Liver (tissue), 9 donors: ENCODE results near the gene RPL31. TPM values are rescaled to one million over a fixed set of nuclear protein-coding genes. Genes with fewer than 3 reads are reported as not detected.

Experiments
- DNase-seq: peaks from one replicate; pipeline ENCODE4 v3.0.0-alpha.2; 2017; ENCODE audit warnings: low spot score
- H3K27ac ChIP-seq, 2 donors: one replicate each; pipeline ENCODE4 v1.7.0; 2013; ENCODE audit warnings: inconsistent platforms in 2 of 2, low read length in 2 of 2, control low read depth in 1 of 2, low read depth in 1 of 2, mild to moderate bottlenecking in 1 of 2
- H3K27me3 ChIP-seq, 4 donors: one replicate each; pipeline versions ENCODE4 v1.6.1 to v1.7.0; 2013; ENCODE audit warnings: low read length in 3 of 4, inconsistent platforms in 1 of 4, mild to moderate bottlenecking in 1 of 4, moderate library complexity in 1 of 4; ENCODE audit not compliant: control insufficient read depth in 4 of 4, insufficient read depth in 4 of 4
- H3K36me3 ChIP-seq, 4 donors: one replicate each; pipeline versions ENCODE4 v1.6.1 to v1.7.0; 2013; ENCODE audit warnings: low read length in 3 of 4, mild to moderate bottlenecking in 3 of 4, low read depth in 1 of 4, moderate library complexity in 1 of 4; ENCODE audit not compliant: control insufficient read depth in 4 of 4, insufficient read depth in 3 of 4
- H3K4me1 ChIP-seq, 4 donors: one replicate each; pipeline versions ENCODE4 v1.6.1 to v1.7.0; 2013; ENCODE audit warnings: low read length in 3 of 4, mild to moderate bottlenecking in 3 of 4, moderate library complexity in 1 of 4; ENCODE audit not compliant: control insufficient read depth in 4 of 4, insufficient read depth in 4 of 4
- H3K4me3 ChIP-seq, 3 donors: one replicate each; pipeline versions ENCODE4 v1.6.1 to v1.7.0; 2013; ENCODE audit warnings: low read length in 3 of 3, control low read depth in 1 of 3, low read depth in 1 of 3, mild to moderate bottlenecking in 1 of 3
- H3K9ac ChIP-seq, 2 donors: one replicate each; pipeline ENCODE4 v1.7.0; 2013; ENCODE audit warnings: low read length in 2 of 2, mild to moderate bottlenecking in 2 of 2, moderate library complexity in 2 of 2, control low read depth in 1 of 2, low read depth in 1 of 2
- H3K9me3 ChIP-seq, 4 donors: one replicate each; pipeline versions ENCODE4 v1.6.1 to v1.7.0; 2013; ENCODE audit warnings: low read length in 3 of 4; ENCODE audit not compliant: control insufficient read depth in 4 of 4
- EGR1 ChIP-seq, 2 donors: IDR thresholded peaks; 2 replicates each; pipeline ENCODE4 v1.6.1; 2016 to 2018; ENCODE audit warnings: antibody characterized with exemption in 2 of 2, low read depth in 2 of 2
- FOXA1 ChIP-seq: IDR thresholded peaks from 2 replicates; pipeline ENCODE4 v1.6.1; 2016; ENCODE audit warnings: antibody characterized with exemption
- FOXA2 ChIP-seq: IDR thresholded peaks from 2 replicates; pipeline ENCODE4 v1.6.1; 2016; ENCODE audit warnings: antibody characterized with exemption
- GABPA ChIP-seq, 2 donors: IDR thresholded peaks in 1 of 2; conservative IDR thresholded peaks in 1 of 2; 2 replicates each; pipeline ENCODE4 v1.6.1; 2016; ENCODE audit warnings: antibody characterized with exemption in 2 of 2, mild to moderate bottlenecking in 1 of 2, moderate library complexity in 1 of 2
- HNF4A ChIP-seq, 2 donors: conservative IDR thresholded peaks; 2 replicates each; pipeline ENCODE4 v1.6.1; 2016; ENCODE audit warnings: antibody characterized with exemption in 2 of 2, mild to moderate bottlenecking in 2 of 2
- HNF4G ChIP-seq: IDR thresholded peaks from 2 replicates; pipeline ENCODE4 v1.6.1; 2016; ENCODE audit warnings: antibody characterized with exemption
- JUND ChIP-seq, 2 donors: IDR thresholded peaks; 2 replicates each; pipeline ENCODE4 v1.6.1; 2016; ENCODE audit warnings: antibody characterized with exemption in 2 of 2
- NR2F2 ChIP-seq: IDR thresholded peaks from 2 replicates; pipeline ENCODE4 v1.6.1; 2016; ENCODE audit warnings: antibody characterized with exemption
- RAD21 ChIP-seq, 2 donors: IDR thresholded peaks; 2 replicates each; pipeline ENCODE4 v1.6.1; 2016; ENCODE audit warnings: antibody characterized with exemption in 2 of 2, mild to moderate bottlenecking in 2 of 2
- RXRA ChIP-seq, 2 donors: IDR thresholded peaks; 2 replicates each; pipeline ENCODE4 v1.6.1; 2017 to 2018; ENCODE audit warnings: antibody characterized with exemption in 2 of 2, mild to moderate bottlenecking in 1 of 2
- SP1 ChIP-seq: IDR thresholded peaks from 2 replicates; pipeline ENCODE4 v1.6.1; 2018; ENCODE audit warnings: antibody characterized with exemption, mild to moderate bottlenecking
- TAF1 ChIP-seq: conservative IDR thresholded peaks from 2 replicates; pipeline ENCODE4 v1.6.1; 2016; ENCODE audit warnings: antibody characterized with exemption, mild to moderate bottlenecking
- YY1 ChIP-seq: IDR thresholded peaks from 2 replicates; pipeline ENCODE4 v1.6.1; 2016; ENCODE audit warnings: antibody characterized with exemption, mild to moderate bottlenecking
- WGBS: extraction: QIAGEN DNeasy Blood & Tissue Kit; methylation state at CpG from one replicate; pipeline ENCODE4 v1.1.7; 2013; 5-methylcytosine and 5-hydroxymethylcytosine counted together
- polyA plus RNA-seq, 2 donors: library from polyadenylated mRNA; stranded (reverse) in 1 of 2; unstranded in 1 of 2; fragments of 200-250 nt in 1 of 2; fragments of >200 nt in 1 of 2; fragmentation: Nextera tagmentation in 1 of 2; extraction: Ambion mirVana in 1 of 2; gene quantifications; one replicate each; pipeline versions ENCODE4 v1.2.1 to v1.2.3, GENCODE V29; 2013 to 2015
- total RNA-seq, 2 donors: library from RNA; depleted of rRNA; stranded (reverse); fragments of >200 nt; gene quantifications; one replicate each; pipeline ENCODE4 v1.2.3, GENCODE V29; 2014
- TF ChIP-seq, protein P1 (sequence below): IDR thresholded peaks from 2 replicates; pipeline ENCODE4 v1.6.1; 2016; ENCODE audit warnings: antibody characterized with exemption, mild to moderate bottlenecking
- TF ChIP-seq, protein P2 (sequence below): IDR thresholded peaks from 2 replicates; pipeline ENCODE4 v1.6.1; 2016; ENCODE audit warnings: antibody characterized with exemption
- TF ChIP-seq, protein P3 (sequence below): fragments of 150-350 bp; IDR thresholded peaks from 2 replicates; pipeline ENCODE4 v1.5.1; 2017; ENCODE audit warnings: improper control_type of control experiment, low read depth, low read length; ENCODE audit not compliant: missing input control
- donor health status: healthy.
- donor health status: healthy.
- donor health status: healthy.
- donor health status: healthy.
- donor health status: healthy.

Gene RPL31
- total and polyA plus RNA-seq, 4 donors, result 220 to 1,995 (median 581) TPM

DNA sequence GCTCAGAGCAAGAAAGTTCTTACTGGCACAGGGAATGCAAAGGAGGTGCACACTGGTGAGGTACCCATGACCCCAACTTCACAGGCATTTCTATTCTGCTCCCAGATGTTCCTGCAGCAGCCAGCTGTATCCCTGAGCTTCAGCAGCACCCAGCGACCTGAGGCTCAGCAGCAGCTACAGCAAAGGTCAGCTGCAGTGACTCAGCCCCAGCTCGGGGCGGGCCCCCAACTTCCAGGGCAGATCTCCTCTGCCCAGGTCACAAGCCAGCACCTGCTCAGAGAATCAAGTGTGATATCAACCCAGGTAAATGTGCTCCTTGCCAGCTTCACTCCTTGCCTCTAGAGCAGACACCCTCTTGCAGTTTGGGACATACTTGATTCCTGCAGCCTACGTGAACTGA, 14.1 kb upstream of the RPL31 start:
- 97% methylated on average over 4 of the region's 4 CpGs for WGBS
- Histone ChIP-seq H3K27ac (no peak overlapping the region), H3K9ac (no peak overlapping the region), H3K27me3 (no peaks in the 10 kb centered on the region), H3K4me1 (peaks cover 0 to 4% (median 0%) of the 10 kb centered on the region in 4 donors), H3K9me3 (no peaks in the 10 kb centered on the region), H3K4me3 (no peak overlapping the region), H3K36me3 (peaks cover 0 to 15% (median 1%) of the 10 kb centered on the region in 4 donors)
- no peak for TF ChIP-seq NR2F2
- TF ChIP-seq, protein P1, sequence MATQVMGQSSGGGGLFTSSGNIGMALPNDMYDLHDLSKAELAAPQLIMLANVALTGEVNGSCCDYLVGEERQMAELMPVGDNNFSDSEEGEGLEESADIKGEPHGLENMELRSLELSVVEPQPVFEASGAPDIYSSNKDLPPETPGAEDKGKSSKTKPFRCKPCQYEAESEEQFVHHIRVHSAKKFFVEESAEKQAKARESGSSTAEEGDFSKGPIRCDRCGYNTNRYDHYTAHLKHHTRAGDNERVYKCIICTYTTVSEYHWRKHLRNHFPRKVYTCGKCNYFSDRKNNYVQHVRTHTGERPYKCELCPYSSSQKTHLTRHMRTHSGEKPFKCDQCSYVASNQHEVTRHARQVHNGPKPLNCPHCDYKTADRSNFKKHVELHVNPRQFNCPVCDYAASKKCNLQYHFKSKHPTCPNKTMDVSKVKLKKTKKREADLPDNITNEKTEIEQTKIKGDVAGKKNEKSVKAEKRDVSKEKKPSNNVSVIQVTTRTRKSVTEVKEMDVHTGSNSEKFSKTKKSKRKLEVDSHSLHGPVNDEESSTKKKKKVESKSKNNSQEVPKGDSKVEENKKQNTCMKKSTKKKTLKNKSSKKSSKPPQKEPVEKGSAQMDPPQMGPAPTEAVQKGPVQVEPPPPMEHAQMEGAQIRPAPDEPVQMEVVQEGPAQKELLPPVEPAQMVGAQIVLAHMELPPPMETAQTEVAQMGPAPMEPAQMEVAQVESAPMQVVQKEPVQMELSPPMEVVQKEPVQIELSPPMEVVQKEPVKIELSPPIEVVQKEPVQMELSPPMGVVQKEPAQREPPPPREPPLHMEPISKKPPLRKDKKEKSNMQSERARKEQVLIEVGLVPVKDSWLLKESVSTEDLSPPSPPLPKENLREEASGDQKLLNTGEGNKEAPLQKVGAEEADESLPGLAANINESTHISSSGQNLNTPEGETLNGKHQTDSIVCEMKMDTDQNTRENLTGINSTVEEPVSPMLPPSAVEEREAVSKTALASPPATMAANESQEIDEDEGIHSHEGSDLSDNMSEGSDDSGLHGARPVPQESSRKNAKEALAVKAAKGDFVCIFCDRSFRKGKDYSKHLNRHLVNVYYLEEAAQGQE, result no peak
- TF ChIP-seq RAD21 (IDR thresholded peaks at IDR 0.05), result no peak
- TF ChIP-seq EGR1 (IDR thresholded peaks at IDR 0.05; ENCODE audit: low read depth in 2 of 2), result no peak
- no peak for TF ChIP-seq TAF1
- no peak for TF ChIP-seq JUND (IDR thresholded peaks at IDR 0.05)
- TF ChIP-seq YY1, result no peak
- TF ChIP-seq FOXA1, result no peak
- TF ChIP-seq, protein P2, sequence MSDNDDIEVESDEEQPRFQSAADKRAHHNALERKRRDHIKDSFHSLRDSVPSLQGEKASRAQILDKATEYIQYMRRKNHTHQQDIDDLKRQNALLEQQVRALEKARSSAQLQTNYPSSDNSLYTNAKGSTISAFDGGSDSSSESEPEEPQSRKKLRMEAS, result no peak
- TF ChIP-seq, protein P3, sequence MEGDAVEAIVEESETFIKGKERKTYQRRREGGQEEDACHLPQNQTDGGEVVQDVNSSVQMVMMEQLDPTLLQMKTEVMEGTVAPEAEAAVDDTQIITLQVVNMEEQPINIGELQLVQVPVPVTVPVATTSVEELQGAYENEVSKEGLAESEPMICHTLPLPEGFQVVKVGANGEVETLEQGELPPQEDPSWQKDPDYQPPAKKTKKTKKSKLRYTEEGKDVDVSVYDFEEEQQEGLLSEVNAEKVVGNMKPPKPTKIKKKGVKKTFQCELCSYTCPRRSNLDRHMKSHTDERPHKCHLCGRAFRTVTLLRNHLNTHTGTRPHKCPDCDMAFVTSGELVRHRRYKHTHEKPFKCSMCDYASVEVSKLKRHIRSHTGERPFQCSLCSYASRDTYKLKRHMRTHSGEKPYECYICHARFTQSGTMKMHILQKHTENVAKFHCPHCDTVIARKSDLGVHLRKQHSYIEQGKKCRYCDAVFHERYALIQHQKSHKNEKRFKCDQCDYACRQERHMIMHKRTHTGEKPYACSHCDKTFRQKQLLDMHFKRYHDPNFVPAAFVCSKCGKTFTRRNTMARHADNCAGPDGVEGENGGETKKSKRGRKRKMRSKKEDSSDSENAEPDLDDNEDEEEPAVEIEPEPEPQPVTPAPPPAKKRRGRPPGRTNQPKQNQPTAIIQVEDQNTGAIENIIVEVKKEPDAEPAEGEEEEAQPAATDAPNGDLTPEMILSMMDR, result no peak
- no peak for TF ChIP-seq FOXA2
- no peak for DNase-seq

DNA sequence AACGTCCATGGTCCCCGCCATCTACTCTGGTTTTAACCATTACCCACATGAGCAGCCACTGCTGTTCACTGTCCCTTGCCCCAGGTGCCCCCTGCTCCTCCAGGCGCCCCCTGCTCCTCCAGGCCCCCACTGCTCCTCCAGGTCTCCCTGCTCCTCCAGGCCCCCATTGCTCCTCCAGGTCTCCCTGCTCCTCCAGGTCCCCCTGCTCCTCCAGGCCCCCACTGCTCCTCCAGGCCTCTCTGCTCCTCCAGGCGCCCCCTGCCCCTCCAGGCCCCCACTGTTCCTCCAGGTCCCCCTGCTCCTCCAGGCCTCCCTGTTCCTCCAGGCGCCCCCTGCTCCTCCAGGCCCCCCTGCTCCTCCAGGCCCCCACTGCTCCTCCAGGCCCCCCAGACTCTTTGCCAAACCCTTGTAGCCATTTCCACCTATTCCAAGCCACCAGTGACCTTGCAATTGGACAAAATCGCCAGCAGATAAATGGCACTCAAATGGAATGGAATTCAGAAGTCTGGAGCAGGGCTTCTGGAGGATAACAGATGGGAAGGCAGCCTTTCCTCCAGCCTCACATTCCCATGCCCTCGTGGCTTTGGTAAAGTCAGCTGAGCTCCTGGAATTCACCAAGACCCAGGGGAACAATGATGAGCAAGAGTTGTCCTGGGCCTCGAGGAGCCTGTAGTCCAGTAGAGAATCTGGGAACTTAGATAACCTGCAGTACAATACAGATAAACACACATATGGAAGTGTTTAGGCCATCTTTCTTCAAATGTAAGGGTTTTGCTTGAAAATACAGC, 13.3 kb upstream of the RPL31 start:
- Histone ChIP-seq H3K36me3 (peaks cover 0 to 10% (median 2%) of the 10 kb centered on the region in 4 donors), H3K4me3 (no peak overlapping the region), H3K4me1 (peaks cover 0 to 2% (median 0%) of the 10 kb centered on the region in 4 donors), H3K27me3 (no peaks in the 10 kb centered on the region), H3K9ac (no peak overlapping the region), H3K27ac (no peak overlapping the region), H3K9me3 (no peaks in the 10 kb centered on the region)
- TF ChIP-seq HNF4G, result no peak
- no peak for TF ChIP-seq GABPA (IDR thresholded peaks at IDR 0.05 in 1 of 2, conservative IDR thresholded peaks at IDR 0.05 in 1 of 2)
- TF ChIP-seq, protein P3, result no peak
- no peak for TF ChIP-seq SP1
- TF ChIP-seq FOXA1, result no peak
- TF ChIP-seq NR2F2, result no peak
- TF ChIP-seq, protein P1, result no peak
- TF ChIP-seq JUND (IDR thresholded peaks at IDR 0.05), result no peak
- TF ChIP-seq HNF4A (conservative IDR thresholded peaks at IDR 0.05), result no peak
- TF ChIP-seq, protein P2, result no peak
- TF ChIP-seq EGR1 (IDR thresholded peaks at IDR 0.05; ENCODE audit: low read depth in 2 of 2), result no peak
- no peak for TF ChIP-seq RXRA (IDR thresholded peaks at IDR 0.05)
- no peak for TF ChIP-seq RAD21 (IDR thresholded peaks at IDR 0.05)
- TF ChIP-seq TAF1, result no peak
- WGBS, result 90% methylated on average over 8 of the region's 8 CpGs
- no peak for DNase-seq
